HEK293 (cell line): ENCODE measurements around the gene ANKZF1.

Experiments
- CTCF ChIP-seq: fragments of 450-650 bp; formaldehyde crosslinking; IDR thresholded peaks from 2 replicates; pipeline ENCODE4 v1.5.1; 2016; ENCODE audit warnings: missing biosample characterization, missing genetic modification characterization
- GLIS2 ChIP-seq: fragments of 450-650 bp; formaldehyde crosslinking; IDR thresholded peaks from 2 replicates; pipeline ENCODE4 v1.5.1; 2016; ENCODE audit warnings: missing biosample characterization, missing genetic modification characterization
- KLF16 ChIP-seq: fragments of 450-650 bp; formaldehyde crosslinking; IDR thresholded peaks from 2 replicates; pipeline ENCODE4 v1.5.1; 2017; ENCODE audit warnings: missing biosample characterization, missing genetic modification characterization
- ZNF521 ChIP-seq: fragments of 450-650 bp; formaldehyde crosslinking; IDR thresholded peaks from 2 replicates; pipeline ENCODE4 v1.5.1; 2017; ENCODE audit warnings: missing biosample characterization, mild to moderate bottlenecking, missing genetic modification characterization

GRCh38 chr2:219266232-219266631, 36.6 kb downstream of the ANKZF1 start:
- TF ChIP-seq GLIS2 (no peak), KLF16 (no peak), CTCF (tag by site-specific recombination) (no peak), ZNF521 (no peak)
